HG03066 (cell line): ENCODE data around the gene TRAF1.

Experiments
- ATAC-seq: cut with Tn5 transposase; IDR thresholded peaks from one replicate; pipeline ENCODE4 v1.9.1; 2021; ENCODE audit warnings: low read depth; ENCODE audit not compliant: unreplicated experiment

The TRAF1 gene

GRCh38 chr9:120924698-120925534, 1.7 kb downstream of the TRAF1 start:
- ATAC-seq, result no peak

- ATAC-seq, result no peak
These were observed 2.8 kb downstream of the TRAF1 start for GRCh38 chr9:120923620-120924328.

GRCh38 chr9:120922404-120923195, 4.0 kb downstream of the TRAF1 start:
- no peak for ATAC-seq

- no peak for ATAC-seq
These were observed 4.9 kb downstream of the TRAF1 start for GRCh38 chr9:120921661-120922181.

GRCh38 chr9:120920806-120921178, 5.8 kb downstream of the TRAF1 start:
- no peak for ATAC-seq

- ATAC-seq, result no peak
These were observed 6.5 kb downstream of the TRAF1 start for GRCh38 chr9:120919843-120920805.

- no peak for ATAC-seq
These were observed 7.4 kb downstream of the TRAF1 start for GRCh38 chr9:120918931-120919842.

GRCh38 chr9:120917929-120918762, 8.4 kb downstream of the TRAF1 start:
- ATAC-seq, result no peak

GRCh38 chr9:120916991-120917880, 9.4 kb downstream of the TRAF1 start:
- no peak for ATAC-seq

- ATAC-seq, result no peak
These were observed 10.0 kb downstream of the TRAF1 start for GRCh38 chr9:120916588-120916987.

GRCh38 chr9:120915854-120916470, 10.6 kb downstream of the TRAF1 start:
- ATAC-seq, result no peak

GRCh38 chr9:120914953-120915352, 11.6 kb downstream of the TRAF1 start:
- ATAC-seq, result no peak

- no peak for ATAC-seq
These were observed 12.2 kb downstream of the TRAF1 start for GRCh38 chr9:120914396-120914795.

- ATAC-seq, result no peak
These were observed 12.8 kb downstream of the TRAF1 start for GRCh38 chr9:120913647-120914264.

- no peak for ATAC-seq
These were observed 13.5 kb downstream of the TRAF1 start for GRCh38 chr9:120912958-120913646.
